OCI-LY1 (cell line): ENCODE results near the gene UCN2.

Source experiments
- H2AFZ ChIP-seq: fragments of 200-600 bp; sonication (generic), shearing (Covaris generic); 2 replicates; pipeline ENCODE4 v1.6.0; 2014; ENCODE audit warnings: antibody characterized with exemption, mild to moderate bottlenecking, low read length
- H3F3A ChIP-seq: fragments of 200-600 bp; sonication (generic), shearing (Covaris generic); 2 replicates; pipeline ENCODE4 v1.6.0; 2014; ENCODE audit warnings: mild to moderate bottlenecking, antibody characterized with exemption, low read length, moderate library complexity; ENCODE audit not compliant: insufficient read depth
- H3K27ac ChIP-seq: fragments of 200-600 bp; sonication (generic); 2 replicates; pipeline ENCODE4 v1.5.1; 2014; ENCODE audit warnings: low read length, mixed run types, mild to moderate bottlenecking, low read depth; ENCODE audit not compliant: poor library complexity, severe bottlenecking
- H3K27me3 ChIP-seq: fragments of 200-600 bp; sonication (generic); 2 replicates; pipeline ENCODE4 v1.6.0; 2014; ENCODE audit warnings: antibody characterized with exemption, mild to moderate bottlenecking, low read length, moderate library complexity; ENCODE audit not compliant: insufficient read depth
- H3K36me3 ChIP-seq: fragments of 200-600 bp; sonication (generic); 2 replicates; pipeline ENCODE4 v1.6.1; 2014; ENCODE audit warnings: mild to moderate bottlenecking, antibody characterized with exemption, low read length, moderate library complexity, mixed read lengths; ENCODE audit not compliant: insufficient read depth
- H3K4me1 ChIP-seq: fragments of 200-600 bp; sonication (generic); 2 replicates; pipeline ENCODE4 v1.5.1; 2014; ENCODE audit warnings: mild to moderate bottlenecking, low read length, moderate library complexity; ENCODE audit not compliant: insufficient read depth, severe bottlenecking
- H3K4me2 ChIP-seq: fragments of 200-600 bp; sonication (generic), shearing (Covaris generic); 2 replicates; pipeline ENCODE4 v1.6.1; 2014; ENCODE audit warnings: low read length
- H3K4me3 ChIP-seq: fragments of 200-600 bp; sonication (generic); 2 replicates; pipeline ENCODE4 v1.5.1; 2014; ENCODE audit warnings: low read length, low read depth, mild to moderate bottlenecking, mixed read lengths; ENCODE audit not compliant: poor library complexity, severe bottlenecking
- H3K79me2 ChIP-seq: fragments of 200-600 bp; shearing (Covaris generic); 2 replicates; pipeline ENCODE4 v1.6.1; 2016; ENCODE audit warnings: mixed run types, low read length, mixed read lengths; ENCODE audit not compliant: insufficient read depth
- H3K9ac ChIP-seq: fragments of 200-600 bp; sonication (generic), shearing (Covaris generic); 2 replicates; pipeline ENCODE4 v1.6.1; 2014; ENCODE audit warnings: mild to moderate bottlenecking, low read length, mixed read lengths
- H3K9me2 ChIP-seq: fragments of 200-600 bp; sonication (generic), shearing (Covaris generic); 2 replicates; pipeline ENCODE4 v1.6.1; 2014; ENCODE audit warnings: low read depth, mild to moderate bottlenecking, low read length, mixed read lengths
- H3K9me3 ChIP-seq: fragments of 200-600 bp; shearing (Covaris generic); 2 replicates; pipeline ENCODE4 v1.6.1; 2014; ENCODE audit warnings: low read length, mixed read lengths
- H4K20me1 ChIP-seq: fragments of 200-600 bp; sonication (generic), shearing (Covaris generic); 2 replicates; pipeline ENCODE4 v1.6.0; 2016; ENCODE audit warnings: mild to moderate bottlenecking, low read length; ENCODE audit not compliant: insufficient read depth
- EZH2 ChIP-seq: fragments of 200-600 bp; sonication (generic), shearing (Covaris generic); IDR thresholded peaks from 2 replicates; pipeline ENCODE4 v1.8.0; 2017; ENCODE audit warnings: borderline replicate concordance, mixed run types, mild to moderate bottlenecking, antibody characterized with exemption, low read length, moderate library complexity, mixed read lengths
- TF ChIP-seq, protein P1 (sequence below): fragments of 200-600 bp; sonication (generic), shearing (Covaris generic); IDR thresholded peaks from 2 replicates; pipeline ENCODE4 v1.5.1; 2017; ENCODE audit warnings: mild to moderate bottlenecking, antibody characterized with exemption, low read length, moderate library complexity, mixed read lengths

Gene UCN2

DNA sequence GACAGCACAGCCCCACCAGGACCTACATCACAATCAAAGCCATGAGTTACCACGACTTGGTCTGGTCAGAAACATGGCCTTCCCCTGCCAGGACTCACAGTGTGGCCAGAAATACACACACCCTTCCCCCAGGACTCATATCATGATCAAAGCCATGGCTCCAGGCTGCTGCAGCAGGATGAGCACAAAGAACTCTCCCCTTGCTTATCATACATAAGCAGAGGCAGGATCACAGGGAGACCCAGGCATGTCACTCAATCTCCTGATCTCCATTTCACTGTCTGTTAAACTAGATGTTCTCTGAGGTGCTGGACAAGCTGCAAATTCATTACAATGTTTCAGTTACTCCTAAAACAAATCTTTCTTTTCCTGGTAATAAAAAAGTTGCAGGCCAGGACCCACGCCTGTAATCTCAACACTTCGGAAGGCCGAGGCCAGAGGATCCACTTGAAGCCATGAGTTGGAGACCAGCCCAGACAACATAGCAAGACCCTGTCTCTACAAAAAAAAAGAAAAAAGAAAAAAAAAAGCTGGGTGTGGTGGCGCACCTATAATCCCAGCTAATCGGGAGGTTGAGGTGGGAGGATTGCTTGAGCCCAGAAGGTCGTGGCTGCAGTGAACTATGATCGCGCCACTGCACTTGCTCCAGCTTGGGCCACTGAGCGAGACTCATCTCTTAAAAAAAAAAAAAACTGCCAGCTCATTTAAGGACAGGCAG lies 8.2 kb downstream of the UCN2 start:
- H2AFZ ChIP-seq, result no peak overlapping the region
- no peaks in the 10 kb centered on the region for H4K20me1 ChIP-seq
- peak overlapping the region; percentile 74 for H3K4me3 ChIP-seq
- no peaks in the 10 kb centered on the region for H3K9me2 ChIP-seq
- no peaks in the 10 kb centered on the region for H3K79me2 ChIP-seq
- H3K9me3 ChIP-seq, result no peaks in the 10 kb centered on the region
- peaks cover 61% of the 10 kb centered on the region for H3K4me1 ChIP-seq
- H3K4me2 ChIP-seq, result peak overlapping the region; percentile 70
- peaks cover 5% of the 10 kb centered on the region for H3K36me3 ChIP-seq
- H3K27me3 ChIP-seq, result no peaks in the 10 kb centered on the region
- no peaks in the 10 kb centered on the region for H3F3A ChIP-seq
- TF ChIP-seq, protein P1, sequence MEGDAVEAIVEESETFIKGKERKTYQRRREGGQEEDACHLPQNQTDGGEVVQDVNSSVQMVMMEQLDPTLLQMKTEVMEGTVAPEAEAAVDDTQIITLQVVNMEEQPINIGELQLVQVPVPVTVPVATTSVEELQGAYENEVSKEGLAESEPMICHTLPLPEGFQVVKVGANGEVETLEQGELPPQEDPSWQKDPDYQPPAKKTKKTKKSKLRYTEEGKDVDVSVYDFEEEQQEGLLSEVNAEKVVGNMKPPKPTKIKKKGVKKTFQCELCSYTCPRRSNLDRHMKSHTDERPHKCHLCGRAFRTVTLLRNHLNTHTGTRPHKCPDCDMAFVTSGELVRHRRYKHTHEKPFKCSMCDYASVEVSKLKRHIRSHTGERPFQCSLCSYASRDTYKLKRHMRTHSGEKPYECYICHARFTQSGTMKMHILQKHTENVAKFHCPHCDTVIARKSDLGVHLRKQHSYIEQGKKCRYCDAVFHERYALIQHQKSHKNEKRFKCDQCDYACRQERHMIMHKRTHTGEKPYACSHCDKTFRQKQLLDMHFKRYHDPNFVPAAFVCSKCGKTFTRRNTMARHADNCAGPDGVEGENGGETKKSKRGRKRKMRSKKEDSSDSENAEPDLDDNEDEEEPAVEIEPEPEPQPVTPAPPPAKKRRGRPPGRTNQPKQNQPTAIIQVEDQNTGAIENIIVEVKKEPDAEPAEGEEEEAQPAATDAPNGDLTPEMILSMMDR, result no peak
- TF ChIP-seq EZH2, result no peak
- peak overlapping the region; percentile 62; the same call in 1 of the 2 replicates for H3K9ac ChIP-seq
- H3K27ac ChIP-seq, result peak overlapping the region; percentile 10

GRCh38 chr3:48553886-48554845 lies 9.4 kb downstream of the UCN2 start:
- Histone ChIP-seq H3K79me2 (no peaks in the 10 kb centered on the region), H3F3A (no peaks in the 10 kb centered on the region), H3K4me2 (peak overlapping the region; percentile 23; the same call in 1 of the 2 replicates), H3K9ac (no peak overlapping the region; the same call in 1 of the 2 replicates), H3K36me3 (peaks cover 5% of the 10 kb centered on the region), H3K27me3 (no peaks in the 10 kb centered on the region), H3K9me2 (no peaks in the 10 kb centered on the region), H2AFZ (no peak overlapping the region), H3K27ac (no peak overlapping the region), H3K4me3 (peak overlapping the region; percentile 7), H4K20me1 (no peaks in the 10 kb centered on the region), H3K4me1 (peaks cover 56% of the 10 kb centered on the region), H3K9me3 (no peaks in the 10 kb centered on the region)
- TF ChIP-seq EZH2, result no peak
- TF ChIP-seq, protein P1, result no peak

GRCh38 chr3:48553361-48553760 lies 10.2 kb downstream of the UCN2 start:
- H3K4me2 ChIP-seq, result no peak overlapping the region; the same call in 1 of the 2 replicates
- no peaks in the 10 kb centered on the region for H3F3A ChIP-seq
- no peak overlapping the region for H2AFZ ChIP-seq
- no peak for TF ChIP-seq EZH2
- TF ChIP-seq, protein P1, result no peak
- H3K27ac ChIP-seq, result no peak overlapping the region
- no peaks in the 10 kb centered on the region for H3K27me3 ChIP-seq
- H3K79me2 ChIP-seq, result no peaks in the 10 kb centered on the region
- peaks cover 5% of the 10 kb centered on the region for H3K36me3 ChIP-seq
- no peaks in the 10 kb centered on the region for H4K20me1 ChIP-seq
- H3K9me2 ChIP-seq, result no peaks in the 10 kb centered on the region
- H3K9ac ChIP-seq, result no peak overlapping the region
- H3K9me3 ChIP-seq, result no peaks in the 10 kb centered on the region
- no peak overlapping the region for H3K4me3 ChIP-seq
- peaks cover 56% of the 10 kb centered on the region for H3K4me1 ChIP-seq
